Endothelial cell of umbilical vein (primary cell): Measurements from ENCODE around the gene CHTOP. TPM values are rescaled to one million over a fixed set of nuclear protein-coding genes. Genes with fewer than 3 reads are reported as not detected.

Source experiments
- BruUV-seq: library from RNA; stranded (reverse); fragments of 400-500 nt; replicated peaks from 2 replicates; lab custom pipeline; 2021; lab: Mats Ljungman, UMichigan
- CTCF ChIA-PET: fragments of 300-600, 350-600 bp; sonication (Branson Sonifier 250); formaldehyde crosslinking; loops from one replicate; lab custom pipeline; 2021; ENCODE audit warnings: antibody characterized with exemption, inconsistent platforms; lab: Charles Lee
- POLR2A ChIA-PET: fragments of 300-600, 350-600 bp; sonication (Branson Sonifier 250); formaldehyde crosslinking; loops from one replicate; lab custom pipeline; 2021; ENCODE audit warnings: antibody characterized with exemption, inconsistent platforms; lab: Charles Lee
- DNase-seq: peaks from one replicate; pipeline ENCODE4 v3.0.0-alpha.2; 2011; ENCODE audit warnings: low read depth, low spot score
- FAIRE-seq: peaks from 2 replicates; lab custom pipeline; 2011; peaks lifted over from hg19 to GRCh38; lab: Jason Lieb, UNC
- H2AFZ ChIP-seq: 2 replicates; pipeline ENCODE4 v1.6.0; 2012; ENCODE audit warnings: low read depth, low read length, control low read depth, inconsistent platforms
- H3K27ac ChIP-seq: 2 replicates; pipeline ENCODE4 v1.5.1; 2011; ENCODE audit warnings: low read depth, mild to moderate bottlenecking, control low read depth, low read length, moderate library complexity; ENCODE audit not compliant: insufficient read depth
- H3K27me3 ChIP-seq, 2 experiments: 2 replicates each; pipeline versions ENCODE4 v1.6.0 to v1.6.1; 2011; ENCODE audit warnings: low read length in 2 of 2, mixed read lengths in 1 of 2; ENCODE audit not compliant: control insufficient read depth in 2 of 2, insufficient read depth in 2 of 2
- H3K36me3 ChIP-seq, 2 experiments: 2 replicates in 1 of 2; 3 replicates in 1 of 2; pipeline ENCODE4 v1.5.1; 2011; ENCODE audit warnings: low read length in 2 of 2, mild to moderate bottlenecking in 1 of 2, moderate library complexity in 1 of 2; ENCODE audit not compliant: control insufficient read depth in 2 of 2, insufficient read depth in 2 of 2; ENCODE audit errors: extremely low read depth in 1 of 2
- H3K4me1 ChIP-seq: 3 replicates; pipeline ENCODE4 v1.5.1; 2011; ENCODE audit warnings: mild to moderate bottlenecking, low read length; ENCODE audit not compliant: control insufficient read depth, insufficient read depth; ENCODE audit errors: extremely low read depth
- H3K4me2 ChIP-seq: 2 replicates; pipeline ENCODE4 v1.6.1; 2011; ENCODE audit warnings: low read length, control low read depth, mixed read lengths; ENCODE audit not compliant: insufficient read depth
- H3K4me3 ChIP-seq, 3 experiments: fragments of 200-600 bp in 1 of 3; sonication (generic), shearing (Covaris generic) in 1 of 3; replicated peaks in 1 of 3; 2 replicates each; pipeline ENCODE4 v1.5.1; 2011 to 2016; ENCODE audit warnings: control low read depth in 3 of 3, low read length in 3 of 3, mild to moderate bottlenecking in 2 of 3, inconsistent platforms in 1 of 3, low read depth in 1 of 3, moderate library complexity in 1 of 3; ENCODE audit not compliant: insufficient read depth in 1 of 3
- H3K79me2 ChIP-seq: 2 replicates; pipeline ENCODE4 v1.6.0; 2012; ENCODE audit warnings: low read length, inconsistent platforms; ENCODE audit not compliant: control insufficient read depth, insufficient read depth
- H3K9ac ChIP-seq: replicated peaks from 2 replicates; pipeline ENCODE3; 2011; ENCODE audit warnings: low read length, control low read depth; ENCODE audit not compliant: insufficient read depth; ENCODE audit errors: extremely low read depth
- H3K9me1 ChIP-seq: replicated peaks from 3 replicates; pipeline ENCODE4 v1.6.0; 2011; ENCODE audit warnings: mild to moderate bottlenecking, low read length; ENCODE audit not compliant: control insufficient read depth, insufficient read depth; ENCODE audit errors: extremely low read depth
- H3K9me3 ChIP-seq: replicated peaks from 2 replicates; pipeline ENCODE4 v1.5.1; 2012; ENCODE audit warnings: low read length, inconsistent platforms; ENCODE audit not compliant: control insufficient read depth, insufficient read depth
- H4K20me1 ChIP-seq: replicated peaks from 2 replicates; pipeline ENCODE3; 2011; ENCODE audit warnings: mild to moderate bottlenecking, low read length; ENCODE audit not compliant: control insufficient read depth, insufficient read depth; ENCODE audit errors: extremely low read depth
- EZH2 ChIP-seq: IDR thresholded peaks from 2 replicates; pipeline ENCODE4 v1.6.1; 2012; ENCODE audit warnings: borderline replicate concordance, low read depth, mild to moderate bottlenecking, moderate library complexity, low read length, inconsistent platforms; ENCODE audit not compliant: severe bottlenecking
- FOS ChIP-seq: IDR thresholded peaks from 2 replicates; pipeline ENCODE4 v1.6.1; 2011; ENCODE audit warnings: mild to moderate bottlenecking, low read length, moderate library complexity, borderline replicate concordance; ENCODE audit not compliant: insufficient read depth
- GATA2 ChIP-seq: IDR thresholded peaks from 2 replicates; pipeline ENCODE4 v1.7.0; 2011; ENCODE audit warnings: low read depth, mild to moderate bottlenecking, moderate library complexity, mixed read lengths, low read length; ENCODE audit not compliant: insufficient read length, insufficient read depth
- JUN ChIP-seq: IDR thresholded peaks from 2 replicates; pipeline ENCODE4 v1.6.1; 2011; ENCODE audit warnings: borderline replicate concordance, low read depth; ENCODE audit not compliant: insufficient read length, insufficient read depth
- MAX ChIP-seq: IDR thresholded peaks from 2 replicates; pipeline ENCODE4 v1.6.1; 2011; ENCODE audit not compliant: insufficient read depth, insufficient read length
- MYC ChIP-seq: IDR thresholded peaks from one replicate; pipeline ENCODE4 v1.6.1; 2011; ENCODE audit warnings: mild to moderate bottlenecking, low read depth, low read length
- POLR2A ChIP-seq: IDR thresholded peaks from 2 replicates; pipeline ENCODE4 v1.6.1; 2012; ENCODE audit warnings: low read depth, mild to moderate bottlenecking, control low read depth, low read length
- POLR2AphosphoS5 ChIP-seq: IDR thresholded peaks from 2 replicates; pipeline ENCODE4 v1.6.1; 2012; ENCODE audit warnings: low read depth, mild to moderate bottlenecking, control low read depth, low read length, moderate library complexity; ENCODE audit not compliant: insufficient read depth
- dilution Hi-C: fragments of 300-500 bp; cut with MboI; formaldehyde crosslinking; loops from one replicate; pipeline ENCODE4 v1.15.0; 2019; ENCODE audit warnings: low sequenced_read_pairs; ENCODE audit not compliant: extremely low pct_ligation_motif_present
- intact Hi-C: fragments of 100-400 bp; cut with micrococcal nuclease; formaldehyde crosslinking; loops from one replicate; pipeline ENCODE4 v1.10.0; 2022
- polyA plus RNA-seq, 4 experiments: library from polyadenylated mRNA; depleted of rRNA in 3 of 4; stranded (reverse) in 3 of 4; unstranded in 1 of 4; fragments of >200 nt; gene quantifications; 2 replicates each; pipeline versions ENCODE4 v1.2.1 to v1.2.3, GENCODE V29; 2011 to 2012; ENCODE audit warnings: missing spikeins in 1 of 4
- total RNA-seq: library from RNA; stranded (reverse); gene quantifications from 2 replicates; pipeline ENCODE4 v1.2.3, GENCODE V29; 2021
- TF ChIP-seq, protein P1 (sequence below), 2 donors: IDR thresholded peaks; 1 replicate in 1 of 2; 2 replicates in 1 of 2; pipeline ENCODE4 v1.5.1; 2011; ENCODE audit warnings: low read length in 2 of 2, mild to moderate bottlenecking in 2 of 2, moderate library complexity in 2 of 2, control low read depth in 1 of 2, inconsistent platforms in 1 of 2, low read depth in 1 of 2; ENCODE audit not compliant: insufficient read depth in 1 of 2; ENCODE audit errors: extremely low read depth in 1 of 2

The CHTOP gene
- total and polyA plus RNA-seq, 2 donors (not counting 3 experiments of a cell fraction or from before 2014, with no cell fraction given) = 62.0 to 74.4 TPM

GRCh38 chr1:153612111-153612754 is 21.6 kb upstream of the CHTOP start:
- FAIRE-seq (no peak), DNase-seq (no peak)
- Histone ChIP-seq H3K27me3 (no peaks in the 10 kb centered on the region), H3K79me2 (peaks cover 37% of the 10 kb centered on the region), H3K9me3 (no peaks in the 10 kb centered on the region), H2AFZ (no peak overlapping the region), H3K4me1 (peaks cover 30% of the 10 kb centered on the region), H3K36me3 (peaks cover 4 to 6% of the 10 kb centered on the region in 2 experiments), H3K9ac (peak overlapping the region; percentile 70), H4K20me1 (no peaks in the 10 kb centered on the region), H3K9me1 (no peaks in the 10 kb centered on the region), H3K4me2 (peak overlapping the region; percentile 51), H3K27ac (peak overlapping the region; percentile 42), H3K4me3 (peak overlapping the region; percentile 32 to 62 (median 37))
- dilution Hi-C loops = no loop called here
- no TSS peak for BruUV-seq
- intact Hi-C loops = no loop called here
- ChIA-PET POLR2A (interaction anchor here (0.6 to 2.0 kb wide), 4 partner anchors 12 to 40 kb away, joined by 3 to 9 read pairs (median 6); partner anchors contain the start of genes CHTOP, S100A1 and S100A13), CTCF (interaction anchor here (0.7 to 7.7 kb wide), 7 partner anchors 9 to 102 kb away, joined by 3 to 54 read pairs (median 6); partner anchors contain the start of gene S100A13)
- TF ChIP-seq POLR2AphosphoS5 = no peak
- TF ChIP-seq JUN = no peak
- TF ChIP-seq GATA2 = no peak
- TF ChIP-seq MAX = no peak
- TF ChIP-seq, protein P1, sequence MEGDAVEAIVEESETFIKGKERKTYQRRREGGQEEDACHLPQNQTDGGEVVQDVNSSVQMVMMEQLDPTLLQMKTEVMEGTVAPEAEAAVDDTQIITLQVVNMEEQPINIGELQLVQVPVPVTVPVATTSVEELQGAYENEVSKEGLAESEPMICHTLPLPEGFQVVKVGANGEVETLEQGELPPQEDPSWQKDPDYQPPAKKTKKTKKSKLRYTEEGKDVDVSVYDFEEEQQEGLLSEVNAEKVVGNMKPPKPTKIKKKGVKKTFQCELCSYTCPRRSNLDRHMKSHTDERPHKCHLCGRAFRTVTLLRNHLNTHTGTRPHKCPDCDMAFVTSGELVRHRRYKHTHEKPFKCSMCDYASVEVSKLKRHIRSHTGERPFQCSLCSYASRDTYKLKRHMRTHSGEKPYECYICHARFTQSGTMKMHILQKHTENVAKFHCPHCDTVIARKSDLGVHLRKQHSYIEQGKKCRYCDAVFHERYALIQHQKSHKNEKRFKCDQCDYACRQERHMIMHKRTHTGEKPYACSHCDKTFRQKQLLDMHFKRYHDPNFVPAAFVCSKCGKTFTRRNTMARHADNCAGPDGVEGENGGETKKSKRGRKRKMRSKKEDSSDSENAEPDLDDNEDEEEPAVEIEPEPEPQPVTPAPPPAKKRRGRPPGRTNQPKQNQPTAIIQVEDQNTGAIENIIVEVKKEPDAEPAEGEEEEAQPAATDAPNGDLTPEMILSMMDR (IDR thresholded peaks at IDR 0.05; ENCODE audit: extremely low read depth in 1 of 2, insufficient read depth in 1 of 2, low read depth in 1 of 2, low read length in 2 of 2) = no peak
- no peak for TF ChIP-seq EZH2
- no peak for TF ChIP-seq POLR2A
- TF ChIP-seq FOS = no peak
- no peak for TF ChIP-seq MYC
